HEK293T (cell line): ENCODE measurements around the gene DARS1.

Experiments used
- ARNT ChIP-seq: fragments of 450-650 bp; IDR thresholded peaks from 2 replicates; pipeline ENCODE4 v1.6.1; 2017; ENCODE audit warnings: mild to moderate bottlenecking
- BHLHE40 ChIP-seq: fragments of 450-650 bp; IDR thresholded peaks from 2 replicates; pipeline ENCODE4 v1.6.1; 2016; ENCODE audit warnings: mild to moderate bottlenecking, moderate library complexity, borderline replicate concordance
- ELF4 ChIP-seq: fragments of 450-650 bp; IDR thresholded peaks from 2 replicates; pipeline ENCODE4 v1.6.1; 2017; ENCODE audit warnings: antibody characterized with exemption
- FOXA1 ChIP-seq: fragments of 450-650 bp; IDR thresholded peaks from 2 replicates; pipeline ENCODE4 v1.6.1; 2016; ENCODE audit warnings: mild to moderate bottlenecking
- FOXK2 ChIP-seq: fragments of 450-650 bp; IDR thresholded peaks from 2 replicates; pipeline ENCODE4 v1.6.1; 2016; ENCODE audit warnings: mild to moderate bottlenecking
- FOXM1 ChIP-seq: fragments of 450-650 bp; IDR thresholded peaks from 2 replicates; pipeline ENCODE4 v1.6.1; 2017; ENCODE audit warnings: mild to moderate bottlenecking, borderline replicate concordance
- HDGF ChIP-seq: fragments of 450-650 bp; IDR thresholded peaks from 2 replicates; pipeline ENCODE4 v1.6.1; 2017; ENCODE audit warnings: antibody characterized with exemption, borderline replicate concordance
- LEF1 ChIP-seq: fragments of 450-650 bp; IDR thresholded peaks from 2 replicates; pipeline ENCODE4 v1.6.1; 2017; ENCODE audit warnings: mild to moderate bottlenecking, borderline replicate concordance
- NFRKB ChIP-seq: fragments of 450-650 bp; IDR thresholded peaks from 2 replicates; pipeline ENCODE4 v1.6.1; 2016; ENCODE audit warnings: mild to moderate bottlenecking, moderate library complexity
- SP1 ChIP-seq: fragments of 450-650 bp; IDR thresholded peaks from 2 replicates; pipeline ENCODE4 v1.6.1; 2017
- SUZ12 ChIP-seq: fragments of 450-650 bp; IDR thresholded peaks from 2 replicates; pipeline ENCODE4 v1.6.1; 2016; ENCODE audit warnings: mild to moderate bottlenecking
- TARDBP ChIP-seq: fragments of 450-650 bp; IDR thresholded peaks from 2 replicates; pipeline ENCODE4 v1.6.1; 2016
- ZNF384 ChIP-seq: fragments of 450-650 bp; IDR thresholded peaks from 2 replicates; pipeline ENCODE4 v1.6.1; 2016
- TF ChIP-seq, protein P1 (sequence below): fragments of 450-650 bp; IDR thresholded peaks from 2 replicates; pipeline ENCODE4 v1.6.1; 2016

DNA sequence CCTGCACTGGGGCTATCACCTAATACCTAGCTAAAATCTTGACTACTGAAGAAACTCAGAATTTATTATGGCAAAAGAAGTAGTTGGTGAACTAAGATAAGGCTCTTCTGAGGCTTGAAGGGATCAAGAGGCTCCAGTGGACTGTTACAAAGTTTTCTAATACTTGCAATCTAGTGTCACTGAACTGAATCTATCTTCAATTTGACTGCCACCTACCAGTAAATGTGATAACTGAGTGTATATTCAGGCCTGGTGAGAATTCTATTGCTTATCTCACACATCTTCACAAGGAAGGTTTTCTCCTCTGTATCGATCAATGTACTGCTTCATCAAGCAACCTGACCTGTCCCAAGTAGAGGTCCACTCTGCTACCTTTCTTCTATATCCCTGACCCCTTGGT is 40.8 kb downstream of the DARS1 start:
- no peak for TF ChIP-seq ZNF384
- TF ChIP-seq ELF4 = no peak
- no peak for TF ChIP-seq NFRKB
- TF ChIP-seq FOXM1 = no peak
- TF ChIP-seq BHLHE40 = no peak
- no peak for TF ChIP-seq LEF1
- no peak for TF ChIP-seq ARNT
- TF ChIP-seq FOXK2 = no peak
- no peak for TF ChIP-seq TARDBP
- TF ChIP-seq FOXA1 = no peak
- TF ChIP-seq, protein P1, sequence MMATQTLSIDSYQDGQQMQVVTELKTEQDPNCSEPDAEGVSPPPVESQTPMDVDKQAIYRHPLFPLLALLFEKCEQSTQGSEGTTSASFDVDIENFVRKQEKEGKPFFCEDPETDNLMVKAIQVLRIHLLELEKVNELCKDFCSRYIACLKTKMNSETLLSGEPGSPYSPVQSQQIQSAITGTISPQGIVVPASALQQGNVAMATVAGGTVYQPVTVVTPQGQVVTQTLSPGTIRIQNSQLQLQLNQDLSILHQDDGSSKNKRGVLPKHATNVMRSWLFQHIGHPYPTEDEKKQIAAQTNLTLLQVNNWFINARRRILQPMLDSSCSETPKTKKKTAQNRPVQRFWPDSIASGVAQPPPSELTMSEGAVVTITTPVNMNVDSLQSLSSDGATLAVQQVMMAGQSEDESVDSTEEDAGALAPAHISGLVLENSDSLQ = no peak
- no peak for TF ChIP-seq HDGF
- no peak for TF ChIP-seq SUZ12
- no peak for TF ChIP-seq SP1
